ENCODE measurements around the gene LCN15. TPM values are rescaled to one million over a fixed set of nuclear protein-coding genes. Genes with fewer than 3 reads are reported as not detected.

LCN15 gene
- total and polyA plus RNA-seq, 2 of the 13 experiments (the other 11 are each of a cell fraction or from before 2014, with no cell fraction given) = 1.3 to 53.7 TPM

GRCh38 chr9:136790640-136791515 is 26.6 kb upstream of the LCN15 start, which contains the start of gene TMEM141 (continued):
- TF ChIP-seq MYC (CRISPR knock-in tag; IDR thresholded peaks at IDR 0.05; ENCODE audit: borderline replicate concordance) (peak; percentile 38; the same call in 1 of the 2 replicates), BRD4 (CRISPR knock-in tag; IDR thresholded peaks at IDR 0.05) (peak; percentile 72; the same call in 1 of the 2 replicates), RNF2 (conservative IDR thresholded peaks at IDR 0.05; ENCODE audit: low read depth) (no peak), PAX8 (CRISPR knock-in tag; IDR thresholded peaks at IDR 0.05; ENCODE audit: borderline replicate concordance) (no peak), PRDM15 (CRISPR knock-in tag; IDR thresholded peaks at IDR 0.05) (0 out of 2 replicates have a peak, but pooled peaks have one; percentile 12), ZNF570 (CRISPR knock-in tag; IDR thresholded peaks at IDR 0.05; ENCODE audit: borderline replicate concordance) (no peak), ZNF224 (CRISPR knock-in tag; IDR thresholded peaks at IDR 0.05) (no peak), SIX1 (CRISPR knock-in tag; IDR thresholded peaks at IDR 0.05; ENCODE audit: borderline replicate concordance) (peak; percentile 65; the same call in 1 of the 2 replicates), SNAPC5 (CRISPR knock-in tag; IDR thresholded peaks at IDR 0.05; ENCODE audit: borderline replicate concordance) (no peak), CBX1 (IDR thresholded peaks at IDR 0.05; ENCODE audit: low read depth) (no peak), TEAD2 (CRISPR knock-in tag; IDR thresholded peaks at IDR 0.05) (no peak), NONO (IDR thresholded peaks at IDR 0.05) (no peak), NONO (CRISPR knock-in tag; conservative IDR thresholded peaks at IDR 0.05) (peak; percentile 58), ATF3 (CRISPR knock-in tag; IDR thresholded peaks at IDR 0.05) (no peak), CENPX (CRISPR knock-in tag; IDR thresholded peaks at IDR 0.05) (no peak), SRF (IDR thresholded peaks at IDR 0.05; ENCODE audit: low read depth, low read length) (no peak), JUND (CRISPR knock-in tag; IDR thresholded peaks at IDR 0.05) (no peak), ARNT2 (CRISPR knock-in tag; IDR thresholded peaks at IDR 0.05; ENCODE audit: low read depth) (0 out of 2 replicates have a peak, but pooled peaks have one; percentile 51), TFE3 (CRISPR knock-in tag; IDR thresholded peaks at IDR 0.05) (no peak), ZFP90 (CRISPR knock-in tag; IDR thresholded peaks at IDR 0.05; ENCODE audit: borderline replicate concordance) (0 out of 2 replicates have a peak, but pooled peaks have one; percentile 51), ZNF280B (CRISPR knock-in tag; IDR thresholded peaks at IDR 0.05; ENCODE audit: borderline replicate concordance) (no peak), ZNF749 (CRISPR knock-in tag; IDR thresholded peaks at IDR 0.05; ENCODE audit: borderline replicate concordance) (no peak), ZNF841 (CRISPR knock-in tag; IDR thresholded peaks at IDR 0.05; ENCODE audit: borderline replicate concordance) (no peak)
